ENCODE results near the gene IGFL2. TPM values are rescaled to one million over a fixed set of nuclear protein-coding genes. Genes with fewer than 3 reads are reported as not detected.
"Not testable (repeated sequence)": the region's sequence is repeated elsewhere in the genome, so short reads cannot be mapped to it uniquely, and the experiment has no call there.

Gene IGFL2
- total RNA-seq, 2 experiments from 2014 or later: not detected

- no TSS peak for BruUV-seq (replicated peaks)
- TF ChIP-seq EZH2phosphoT487 (IDR thresholded peaks at IDR 0.05; ENCODE audit: borderline replicate concordance, low read depth, low read length) (no peak), CTCF (conservative IDR thresholded peaks at IDR 0.05; ENCODE audit: low read length) (no peak)
- Histone ChIP-seq H3K79me2 (ENCODE audit: insufficient read depth, low read depth, low read length) (no peaks in the 10 kb centered on the region), H4K20me1 (ENCODE audit: insufficient read depth, low read length) (no peaks in the 10 kb centered on the region), H3K4me2 (ENCODE audit: low read length) (no peak overlapping the region), H3K4me3 (ENCODE audit: low read depth, low read length, poor library complexity, severe bottlenecking) (no peak overlapping the region), H3K9me3 (ENCODE audit: low read length) (no peaks in the 10 kb centered on the region), H3K4me1 (ENCODE audit: insufficient read depth, low read length, poor library complexity, severe bottlenecking) (no peaks in the 10 kb centered on the region), H3K36me3 (ENCODE audit: insufficient read depth, low read length) (no peaks in the 10 kb centered on the region), H3K27ac (ENCODE audit: low read depth, low read length, poor library complexity, severe bottlenecking) (no peak overlapping the region), H3K9me2 (ENCODE audit: insufficient read depth, low read length) (no peaks in the 10 kb centered on the region), H2AFZ (ENCODE audit: low read length) (no peak overlapping the region)
- POLR2A ChIA-PET: no interaction called here
- no peak for DNase-seq (ENCODE audit: low spot score)
- CTCF ChIA-PET (ENCODE audit: unreplicated experiment): no interaction called here
- intact Hi-C loops (cut with micrococcal nuclease; ENCODE audit: unreplicated experiment): no loop called here
These were observed 45.1 kb downstream of the IGFL2 start for GRCh38 chr19:46192992-46193650.

GRCh38 chr19:46193678-46194077 lies 45.6 kb downstream of the IGFL2 start:
- no peak for DNase-seq (ENCODE audit: low spot score)
- ChIA-PET POLR2A (no interaction called here), CTCF (ENCODE audit: unreplicated experiment) (no interaction called here)
- intact Hi-C loops (cut with micrococcal nuclease; ENCODE audit: unreplicated experiment): no loop called here
- H4K20me1 ChIP-seq (ENCODE audit: insufficient read depth, low read length): no peaks in the 10 kb centered on the region
- H3K4me2 ChIP-seq (ENCODE audit: low read length): no peak overlapping the region
- TF ChIP-seq CTCF (conservative IDR thresholded peaks at IDR 0.05; ENCODE audit: low read length) (no peak), EZH2phosphoT487 (IDR thresholded peaks at IDR 0.05; ENCODE audit: borderline replicate concordance, low read depth, low read length) (no peak)
- no peaks in the 10 kb centered on the region for H3K9me2 ChIP-seq (ENCODE audit: insufficient read depth, low read length)
- H3K4me3 ChIP-seq (ENCODE audit: low read depth, low read length, poor library complexity, severe bottlenecking): no peak overlapping the region
- H2AFZ ChIP-seq (ENCODE audit: low read length): no peak overlapping the region
- H3K27ac ChIP-seq (ENCODE audit: low read depth, low read length, poor library complexity, severe bottlenecking): no peak overlapping the region
- H3K4me1 ChIP-seq (ENCODE audit: insufficient read depth, low read length, poor library complexity, severe bottlenecking): no peaks in the 10 kb centered on the region
- H3K9me3 ChIP-seq (ENCODE audit: low read length): no peaks in the 10 kb centered on the region
- H3K79me2 ChIP-seq (ENCODE audit: insufficient read depth, low read depth, low read length): no peaks in the 10 kb centered on the region
- BruUV-seq (replicated peaks): no TSS peak
- H3K36me3 ChIP-seq (ENCODE audit: insufficient read depth, low read length): no peaks in the 10 kb centered on the region

DNA sequence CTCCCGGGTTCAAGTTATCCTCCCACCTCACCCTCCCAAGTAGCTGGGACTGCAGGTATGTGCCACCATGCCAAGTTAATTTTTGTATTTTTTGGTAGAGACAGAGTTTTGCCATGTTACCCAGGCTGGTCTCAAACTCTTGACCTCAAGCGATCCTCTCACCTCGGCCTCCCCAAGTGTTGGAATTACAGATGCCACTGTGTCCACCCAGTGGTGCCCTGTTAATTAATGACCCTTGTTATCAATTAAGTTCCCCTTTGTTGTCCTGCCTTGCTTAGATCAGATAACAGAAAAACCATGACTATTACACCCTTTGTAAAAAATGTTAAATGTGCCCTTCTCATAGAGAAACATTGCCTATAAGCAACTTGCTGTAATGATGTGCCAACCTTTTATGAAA lies 47.1 kb downstream of the IGFL2 start:
- TF ChIP-seq CTCF (conservative IDR thresholded peaks at IDR 0.05; ENCODE audit: low read length) (no peak), EZH2phosphoT487 (IDR thresholded peaks at IDR 0.05; ENCODE audit: borderline replicate concordance, low read depth, low read length) (no peak)
- Histone ChIP-seq H3K4me1 (ENCODE audit: insufficient read depth, low read length, poor library complexity, severe bottlenecking) (no peaks in the 10 kb centered on the region), H3K9me3 (ENCODE audit: low read length) (no peaks in the 10 kb centered on the region), H3K9me2 (ENCODE audit: insufficient read depth, low read length) (no peaks in the 10 kb centered on the region), H3K4me3 (ENCODE audit: low read depth, low read length, poor library complexity, severe bottlenecking) (no peak overlapping the region), H3K36me3 (ENCODE audit: insufficient read depth, low read length) (no peaks in the 10 kb centered on the region), H2AFZ (ENCODE audit: low read length) (no peak overlapping the region), H3K27ac (ENCODE audit: low read depth, low read length, poor library complexity, severe bottlenecking) (no peak overlapping the region), H3K4me2 (ENCODE audit: low read length) (no peak overlapping the region), H4K20me1 (ENCODE audit: insufficient read depth, low read length) (no peaks in the 10 kb centered on the region), H3K79me2 (ENCODE audit: insufficient read depth, low read depth, low read length) (no peaks in the 10 kb centered on the region)
- POLR2A ChIA-PET: no interaction called here
- DNase-seq (ENCODE audit: low spot score): no peak
- intact Hi-C loops (cut with micrococcal nuclease; ENCODE audit: unreplicated experiment): no loop called here
- CTCF ChIA-PET (ENCODE audit: unreplicated experiment): no interaction called here
- no TSS peak for BruUV-seq (replicated peaks)

GRCh38 chr19:46195919-46196318 lies 47.9 kb downstream of the IGFL2 start:
- CTCF ChIA-PET (ENCODE audit: unreplicated experiment); H3K27ac ChIP-seq (ENCODE audit: low read depth, low read length, poor library complexity, severe bottlenecking); H4K20me1 ChIP-seq (ENCODE audit: insufficient read depth, low read length); H3K36me3 ChIP-seq (ENCODE audit: insufficient read depth, low read length); H3K4me3 ChIP-seq (ENCODE audit: low read depth, low read length, poor library complexity, severe bottlenecking); intact Hi-C loops (cut with micrococcal nuclease; ENCODE audit: unreplicated experiment); H3K79me2 ChIP-seq (ENCODE audit: insufficient read depth, low read depth, low read length); H2AFZ ChIP-seq (ENCODE audit: low read length); DNase-seq (ENCODE audit: low spot score); H3K4me2 ChIP-seq (ENCODE audit: low read length); H3K4me1 ChIP-seq (ENCODE audit: insufficient read depth, low read length, poor library complexity, severe bottlenecking); BruUV-seq (replicated peaks); POLR2A ChIA-PET; H3K9me2 ChIP-seq (ENCODE audit: insufficient read depth, low read length); H3K9me3 ChIP-seq (ENCODE audit: low read length): not testable (repeated sequence)

Measured in OCI-LY7 (cell line).